HG03108 (cell line): Measurements from ENCODE around the gene SLC13A3.

ENCODE experiments used
- ATAC-seq: cut with Tn5 transposase; IDR thresholded peaks from one replicate; pipeline ENCODE4 v1.9.1; 2021; ENCODE audit warnings: moderate library complexity; ENCODE audit not compliant: unreplicated experiment

Gene SLC13A3

GRCh38 chr20:46545077-46545826 is 106.0 kb downstream of the SLC13A3 start:
- no peak for ATAC-seq

- ATAC-seq = no peak
These were observed 106.7 kb downstream of the SLC13A3 start for GRCh38 chr20:46544576-46544975.

DNA sequence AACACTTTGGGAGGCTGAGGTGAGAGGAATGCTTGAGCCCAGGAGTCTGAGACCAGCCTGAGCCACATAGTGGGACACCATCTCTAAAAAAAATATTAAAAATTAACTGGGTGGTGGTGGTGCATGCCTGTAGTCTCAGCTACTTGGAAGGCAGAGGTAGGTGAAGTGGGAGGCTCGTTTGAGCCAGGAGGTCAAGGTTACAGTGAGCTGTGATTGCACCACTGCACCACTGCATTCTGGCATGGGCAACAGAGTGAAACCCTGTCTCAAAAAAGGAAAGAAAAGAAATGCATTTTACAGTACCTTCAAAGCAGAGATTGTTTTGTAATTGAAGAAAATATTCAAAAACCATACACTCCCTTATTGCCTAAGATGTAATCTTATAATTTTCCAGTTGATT is 107.3 kb downstream of the SLC13A3 start:
- no peak for ATAC-seq

DNA sequence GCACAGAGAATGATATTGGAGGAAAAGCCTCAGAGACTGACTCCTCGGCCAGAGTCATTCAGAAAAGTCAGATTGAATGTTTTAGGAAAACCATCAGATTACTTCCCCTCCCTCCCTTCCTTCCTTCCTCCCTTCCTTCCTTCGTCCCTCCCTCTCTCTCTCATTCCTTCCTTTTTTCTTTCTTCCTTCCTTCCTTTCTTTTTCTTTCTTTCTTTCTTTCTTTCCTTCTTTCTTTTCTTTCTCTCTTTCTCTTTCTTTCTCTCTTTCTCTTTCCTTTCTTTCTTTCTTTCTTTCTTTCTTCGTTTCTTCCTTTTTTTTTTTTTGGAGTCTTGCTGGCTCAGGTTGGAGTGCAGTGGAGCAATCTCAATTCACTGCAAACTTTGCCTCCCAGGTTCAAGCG is 108.2 kb downstream of the SLC13A3 start:
- no peak for ATAC-seq

DNA sequence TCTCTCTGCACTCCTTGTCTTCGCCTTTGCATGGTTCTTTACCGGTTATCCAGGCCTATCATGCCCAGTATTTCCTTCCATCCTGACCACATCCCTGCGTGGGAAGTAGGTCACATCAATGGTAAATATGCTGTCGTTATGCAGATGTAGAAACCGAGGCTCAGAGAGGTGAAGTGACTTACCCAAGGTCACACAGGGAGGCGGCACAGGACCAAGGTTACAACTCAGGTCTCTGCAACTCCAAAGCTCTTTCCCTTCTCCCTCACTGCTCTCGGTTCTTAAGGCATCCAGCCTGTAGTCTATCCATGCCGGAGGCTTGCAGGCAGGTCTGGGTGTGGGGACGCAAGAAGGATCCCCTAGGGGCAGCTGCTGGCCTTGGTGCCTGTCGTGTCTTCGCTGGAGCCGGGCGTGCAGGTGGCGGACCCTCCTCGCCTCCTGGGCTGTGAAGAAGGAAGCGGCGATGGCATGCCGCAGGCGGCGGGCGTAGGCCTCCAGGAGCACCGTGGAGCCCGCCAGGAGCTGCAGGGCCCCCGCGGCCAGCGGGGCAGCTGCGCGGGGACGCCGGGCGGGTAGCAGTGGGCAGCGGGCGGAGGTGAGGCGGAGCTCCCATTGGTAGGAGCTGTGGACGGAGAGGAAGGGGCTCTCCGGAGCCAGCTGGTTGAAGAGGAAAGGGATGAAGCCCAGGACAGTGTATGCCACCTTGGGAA is 109.9 kb downstream of the SLC13A3 start:
- no peak for ATAC-seq

GRCh38 chr20:46539113-46539512 is 112.1 kb downstream of the SLC13A3 start:
- no peak for ATAC-seq

DNA sequence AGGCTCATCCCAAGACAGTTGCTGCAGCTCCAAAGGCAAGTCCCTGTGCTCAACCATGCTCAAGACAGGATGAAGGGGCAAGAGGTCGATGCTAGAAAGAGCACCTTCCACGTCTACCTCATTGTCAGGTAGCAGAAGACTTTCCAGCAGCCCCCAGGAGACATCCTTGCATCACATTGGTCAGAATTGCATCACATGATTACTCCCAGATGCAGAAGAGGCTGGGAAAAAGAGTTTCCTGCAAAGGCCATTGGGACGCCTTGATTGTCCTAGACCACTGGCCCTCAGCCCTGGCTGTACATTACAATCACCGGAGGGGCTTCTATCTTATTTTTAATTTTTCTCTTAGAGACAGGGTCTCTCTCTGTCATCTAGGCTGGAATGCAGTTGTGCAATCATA is 120.6 kb downstream of the SLC13A3 start:
- no peak for ATAC-seq

DNA sequence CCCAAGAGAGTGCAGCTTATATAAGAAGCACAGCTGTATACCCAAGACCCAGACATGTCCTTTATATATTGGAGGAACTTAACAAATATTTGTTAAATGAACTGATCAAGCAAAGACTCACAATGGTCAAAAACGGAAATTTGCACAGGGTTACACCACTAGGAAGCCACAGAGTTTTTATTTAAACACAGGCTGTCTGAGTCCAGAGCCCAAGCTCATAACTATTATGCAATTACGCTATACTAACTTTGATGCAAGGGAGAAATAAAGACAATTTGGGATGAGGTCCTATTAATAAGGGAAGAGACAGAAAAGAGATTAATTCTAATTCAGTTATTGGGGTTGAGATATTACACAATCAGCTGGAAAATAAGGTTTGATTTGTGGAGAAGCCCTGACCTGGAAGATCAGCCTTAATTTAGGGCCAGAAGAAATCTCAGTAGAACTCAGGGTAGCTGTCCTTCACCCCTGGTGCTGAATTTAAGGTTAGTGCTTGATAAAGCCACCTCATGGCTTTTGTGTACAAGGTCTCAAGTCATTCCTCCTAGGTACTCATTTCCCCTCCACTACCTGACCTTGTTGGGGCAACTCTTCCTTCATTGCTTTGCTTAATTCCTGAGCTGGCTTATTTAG is 127.4 kb downstream of the SLC13A3 start:
- no peak for ATAC-seq

GRCh38 chr20:46523108-46523507 is 128.2 kb downstream of the SLC13A3 start:
- no peak for ATAC-seq

- ATAC-seq = no peak
These were observed 130.2 kb downstream of the SLC13A3 start for GRCh38 chr20:46520976-46521579.

GRCh38 chr20:46520540-46520939 is 130.7 kb downstream of the SLC13A3 start:
- ATAC-seq = no peak

DNA sequence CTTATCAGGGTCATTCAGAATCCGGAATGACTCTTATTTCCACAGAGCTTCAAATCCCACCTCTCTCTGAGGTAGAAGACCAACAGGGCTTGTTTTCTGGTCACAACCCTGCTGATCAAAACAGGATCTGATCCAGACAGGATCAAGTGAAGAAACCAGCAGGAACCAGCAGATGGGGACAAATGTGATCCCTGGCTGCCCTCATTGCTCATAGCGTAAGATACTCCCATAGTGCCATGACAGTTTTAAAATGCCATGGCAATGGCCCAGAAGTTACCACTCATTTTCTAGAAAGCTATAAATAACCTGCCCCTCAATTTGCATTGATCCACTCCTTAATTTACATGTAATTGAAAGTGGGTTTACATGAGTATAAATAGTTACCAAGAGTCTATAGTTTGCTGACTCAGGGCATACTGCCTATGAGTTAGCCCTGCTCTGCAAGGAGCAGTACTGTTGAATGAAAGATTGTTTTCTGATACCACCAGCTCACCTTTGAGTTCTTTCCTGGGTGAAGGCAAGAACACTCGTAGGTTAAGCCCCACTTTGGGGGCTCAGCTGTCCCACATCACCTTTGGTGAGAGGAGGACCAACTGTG is 131.7 kb downstream of the SLC13A3 start:
- ATAC-seq = no peak

DNA sequence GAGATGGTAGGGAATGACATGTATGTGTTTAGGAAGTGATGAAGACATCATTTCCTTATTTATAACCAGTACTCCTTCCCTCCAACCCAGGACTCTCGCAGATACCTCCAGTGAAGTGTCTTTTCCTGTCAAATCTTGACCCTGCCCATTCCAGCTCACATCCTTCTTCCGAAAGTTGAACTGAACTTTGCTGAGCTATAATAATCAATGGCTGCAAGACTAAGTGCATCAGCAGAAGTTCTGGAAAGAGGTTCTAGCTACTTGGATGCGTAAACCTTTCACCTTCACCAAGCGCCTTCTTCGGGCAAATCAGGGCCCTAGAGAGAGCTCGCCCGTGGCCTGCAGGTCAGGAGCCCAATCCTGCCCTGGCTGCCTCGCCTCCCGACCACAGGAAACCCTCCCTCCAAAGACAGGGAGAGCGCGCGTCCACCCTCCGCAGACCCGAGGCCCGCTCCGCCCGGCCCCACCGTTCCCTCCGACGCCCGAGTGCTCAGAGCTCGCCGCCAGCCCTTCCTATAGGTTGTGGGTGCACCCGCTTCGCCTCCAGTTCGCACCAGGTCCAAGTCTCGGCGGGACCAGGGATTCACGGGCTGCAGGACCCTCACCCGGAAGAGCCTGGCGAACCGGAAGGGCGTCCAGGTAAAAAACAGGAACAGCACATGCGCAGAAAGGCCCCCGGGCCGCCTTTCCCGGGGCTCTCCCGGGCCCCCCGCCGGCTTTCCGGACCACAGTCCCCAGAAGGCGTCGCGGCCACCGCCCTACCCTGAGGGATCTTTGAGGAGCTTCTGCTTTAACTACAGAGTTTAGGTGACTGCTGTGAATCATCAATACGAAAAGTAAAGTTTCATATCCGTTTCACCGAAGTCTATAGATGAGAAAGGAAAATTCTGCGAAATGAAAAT is 138.1 kb downstream of the SLC13A3 start, which contains the start of gene ZNF334:
Gene ZNF334, minus strand, starts transcription at position 617 of the 902 bp plus-strand sequence. CDS start 1,457 bp downstream, outside the sequence.
- ATAC-seq = peak; percentile 73

- no peak for ATAC-seq
These were observed 141.7 kb downstream of the SLC13A3 start for GRCh38 chr20:46509523-46509922.
